HG02759 (cell line): ENCODE measurements around the gene GAREM1.
A peak's percentile ranks its signal among the peaks of the same experiment; 100 is the strongest.
"Not testable (repeated sequence)": the region's sequence is repeated elsewhere in the genome, so short reads cannot be mapped to it uniquely, and the experiment has no call there.

Experiments used
- ATAC-seq: cut with Tn5 transposase; IDR thresholded peaks from one replicate; pipeline ENCODE4 v1.9.1; 2021; ENCODE audit warnings: mild to moderate bottlenecking, moderate library complexity; ENCODE audit not compliant: unreplicated experiment

Gene GAREM1

DNA sequence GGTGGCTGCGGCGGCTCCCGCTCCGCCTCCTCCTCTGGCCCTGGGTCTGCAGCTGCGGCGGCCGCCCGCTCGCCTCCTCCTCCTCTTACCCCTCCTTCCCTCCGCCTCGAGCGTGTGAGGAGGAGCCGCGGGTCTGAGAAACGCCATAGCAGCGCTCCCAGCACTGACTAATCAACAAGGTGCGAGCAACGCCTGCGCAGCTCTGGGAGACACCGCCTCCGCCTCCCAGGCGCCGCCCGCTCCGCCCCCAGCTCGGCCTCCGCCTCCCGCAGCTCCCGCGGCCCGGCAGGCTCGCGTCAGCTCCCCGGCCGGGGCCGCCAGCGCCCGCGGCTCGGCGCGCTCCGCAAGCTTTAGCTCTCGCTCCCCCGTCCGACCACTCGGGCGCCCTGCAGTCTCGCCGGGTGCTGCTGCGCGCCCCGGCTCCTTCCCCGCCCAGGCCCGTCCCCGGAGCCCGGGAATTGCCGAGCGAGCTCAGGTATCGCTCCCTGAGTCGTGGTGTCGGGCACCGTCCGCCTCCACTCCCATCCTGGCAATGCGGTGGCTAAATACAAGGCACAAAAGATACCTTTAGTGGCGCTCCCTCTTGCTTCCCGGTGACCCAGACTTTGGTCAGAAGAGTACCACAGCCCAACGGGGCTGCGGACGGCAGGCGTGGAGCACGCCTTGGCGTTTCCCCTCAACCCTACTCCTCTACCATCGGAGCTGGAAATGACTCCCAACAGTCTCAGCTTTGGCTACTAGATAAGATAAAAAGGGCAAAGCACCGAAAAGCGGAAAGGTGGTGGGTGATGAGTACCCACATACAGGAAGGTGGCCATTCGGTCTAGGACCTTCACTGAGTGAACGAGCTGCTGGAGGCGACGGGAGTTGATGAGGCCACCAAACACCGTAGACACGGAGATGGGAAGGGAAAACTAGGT is at the start of gene GAREM1:
GAREM1 (minus strand) TSS at position 169 of the 920 bp plus-strand sequence. CDS start 454 bp downstream, outside the sequence.
- ATAC-seq: peak; percentile 96

DNA sequence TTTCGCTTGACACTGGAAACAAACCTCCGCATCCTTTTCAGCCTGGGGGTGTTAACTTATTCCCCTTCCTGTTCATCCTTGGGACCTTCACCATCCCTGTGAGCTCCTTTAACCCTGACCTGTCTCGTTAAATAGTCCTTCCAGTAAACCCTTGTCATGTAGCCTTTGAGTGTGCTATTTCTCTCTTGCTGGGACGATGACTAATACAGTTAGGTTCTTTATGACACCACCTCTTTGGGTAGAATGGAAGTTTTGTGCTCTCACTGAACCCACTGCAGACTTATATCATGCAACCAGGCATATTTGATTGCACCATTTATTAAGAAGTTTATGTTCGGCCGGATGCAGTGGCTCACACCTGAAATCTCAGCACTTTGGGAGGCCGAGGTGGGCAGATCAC is 40.5 kb upstream of the GAREM1 start:
- ATAC-seq: no peak

DNA sequence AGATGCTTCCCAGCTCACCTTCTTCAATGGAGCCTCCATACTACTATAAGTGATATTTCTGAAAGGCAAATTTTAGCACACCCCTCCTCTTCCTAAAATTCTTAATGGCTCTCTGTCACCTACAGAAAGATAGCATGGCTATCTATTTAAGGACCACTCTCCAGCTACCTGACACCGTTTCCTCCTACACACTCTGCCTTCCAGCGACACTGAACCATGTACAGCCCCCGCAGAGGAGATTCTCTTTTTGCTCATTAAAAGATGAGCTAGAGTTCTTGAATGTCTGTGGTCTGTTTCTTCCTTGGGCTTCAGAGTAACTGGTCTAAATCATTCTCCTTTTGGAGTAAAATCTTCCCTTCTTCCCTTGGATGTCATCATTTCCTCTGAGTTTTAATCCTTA is 38.4 kb upstream of the GAREM1 start:
- no peak for ATAC-seq

DNA sequence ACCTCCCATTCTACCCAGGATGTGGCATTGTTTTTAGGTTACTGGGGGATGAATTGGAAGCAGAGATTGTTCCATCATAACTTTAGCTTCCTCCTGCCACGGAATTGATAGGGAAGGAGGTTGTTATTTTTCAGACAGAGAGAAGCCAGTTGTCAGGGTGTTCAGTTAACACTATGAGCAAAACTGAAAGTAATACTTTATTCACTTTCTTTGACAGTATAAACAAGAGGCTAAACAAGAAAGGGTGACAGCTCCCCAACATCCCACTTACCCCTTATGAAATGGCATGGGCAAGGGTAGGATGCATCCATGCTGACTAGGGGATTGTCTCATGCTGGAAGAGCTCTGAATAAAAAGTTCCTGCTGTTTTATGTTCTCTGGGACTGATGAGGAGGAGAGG is 36.4 kb upstream of the GAREM1 start:
- no peak for ATAC-seq

- no peak for ATAC-seq
Observed at GRCh38 chr18:32502014-32502413, 31.3 kb upstream of the GAREM1 start.

GRCh38 chr18:32501242-32501641 is 30.6 kb upstream of the GAREM1 start:
- ATAC-seq: not testable (repeated sequence)

- no peak for ATAC-seq
Observed at GRCh38 chr18:32483002-32483401, 12.3 kb upstream of the GAREM1 start.

- no peak for ATAC-seq
Observed at GRCh38 chr18:32482117-32482516, 11.4 kb upstream of the GAREM1 start.

DNA sequence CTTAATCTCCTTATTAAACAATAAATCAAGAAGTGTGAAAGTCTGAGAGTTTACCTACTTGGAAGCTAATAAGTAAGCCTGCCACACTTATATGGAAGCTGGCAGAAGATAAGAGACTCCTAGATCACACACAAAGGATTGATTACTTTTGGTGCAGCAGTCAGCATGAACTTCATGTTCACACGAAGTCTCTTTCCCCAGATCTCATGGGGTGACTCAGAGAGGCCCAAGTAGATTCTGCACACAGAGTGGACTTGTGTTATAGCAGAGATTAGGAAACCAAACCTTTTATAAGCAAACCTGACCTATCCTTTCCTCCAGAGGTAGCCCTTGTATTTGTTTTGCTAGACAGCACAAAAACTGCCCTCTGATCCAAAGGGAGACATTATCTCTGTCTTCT is 9.9 kb upstream of the GAREM1 start:
- ATAC-seq: no peak

DNA sequence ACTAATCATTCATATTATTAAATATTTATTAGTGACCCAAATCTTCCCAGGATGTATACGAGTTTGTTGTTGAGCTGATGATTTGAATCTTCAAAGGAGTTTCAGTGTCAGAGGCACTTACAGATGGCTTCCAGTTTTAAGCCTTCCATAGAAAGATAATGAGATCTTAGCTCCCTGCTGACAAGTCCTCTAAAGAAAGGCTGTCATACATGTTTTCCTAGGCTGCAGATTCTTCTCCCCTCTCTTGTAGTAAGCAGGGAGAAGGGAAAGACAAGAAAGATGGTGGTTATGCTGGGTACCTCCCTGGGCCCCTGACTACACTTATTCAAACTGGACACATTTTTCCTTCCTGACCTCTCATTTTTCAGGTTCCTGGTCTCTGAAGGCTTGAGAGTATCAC is 8.1 kb upstream of the GAREM1 start:
- ATAC-seq: no peak

- no peak for ATAC-seq
Observed at GRCh38 chr18:32478317-32478716, 7.6 kb upstream of the GAREM1 start.

- ATAC-seq: no peak
Observed at GRCh38 chr18:32476106-32476505, 5.4 kb upstream of the GAREM1 start.

DNA sequence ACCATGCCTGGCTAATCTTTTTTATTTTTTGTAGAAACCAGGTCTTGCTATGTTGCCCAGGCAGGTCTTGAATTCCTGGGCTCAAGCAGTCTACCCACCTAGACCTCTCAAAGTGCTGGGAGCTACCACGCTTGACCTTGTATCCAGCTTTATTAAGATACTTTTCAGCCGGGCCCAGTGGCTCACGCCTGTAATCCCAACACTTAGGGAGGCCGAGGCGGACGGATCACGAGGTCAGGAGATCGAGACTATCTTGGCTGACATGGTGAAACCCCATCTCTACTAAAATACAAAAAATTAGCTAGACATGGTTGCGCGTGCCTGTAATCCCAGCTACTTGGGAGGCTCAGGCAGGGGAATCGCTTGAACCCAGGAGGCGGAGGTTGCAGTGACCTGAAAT is 4.4 kb upstream of the GAREM1 start:
- ATAC-seq: not testable (repeated sequence)

GRCh38 chr18:32473325-32473724 is 2.6 kb upstream of the GAREM1 start:
- no peak for ATAC-seq

DNA sequence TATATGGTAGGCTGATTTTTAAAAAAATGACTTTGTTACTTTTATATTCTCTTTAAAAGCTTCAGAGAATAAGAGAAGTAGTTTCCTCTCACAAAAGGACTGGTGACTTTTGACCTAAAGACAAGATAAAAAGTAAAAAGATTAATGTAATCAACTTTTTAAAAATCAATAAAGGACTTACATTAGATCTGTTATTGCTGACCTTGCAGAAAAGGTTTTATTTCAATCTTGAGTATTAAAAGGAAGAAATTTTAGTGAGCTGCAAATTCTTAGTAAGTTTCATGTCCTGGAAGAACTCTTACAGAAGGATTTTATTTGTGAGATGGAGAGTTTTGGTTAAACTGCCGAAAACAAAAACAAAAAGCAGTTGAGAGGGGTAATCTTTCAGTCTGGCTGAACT is 2.2 kb upstream of the GAREM1 start:
- no peak for ATAC-seq

GRCh38 chr18:32470460-32470713 is 295 bp downstream of the GAREM1 start:
- ATAC-seq: no peak

GRCh38 chr18:32469691-32470459 is 807 bp downstream of the GAREM1 start:
- no peak for ATAC-seq

DNA sequence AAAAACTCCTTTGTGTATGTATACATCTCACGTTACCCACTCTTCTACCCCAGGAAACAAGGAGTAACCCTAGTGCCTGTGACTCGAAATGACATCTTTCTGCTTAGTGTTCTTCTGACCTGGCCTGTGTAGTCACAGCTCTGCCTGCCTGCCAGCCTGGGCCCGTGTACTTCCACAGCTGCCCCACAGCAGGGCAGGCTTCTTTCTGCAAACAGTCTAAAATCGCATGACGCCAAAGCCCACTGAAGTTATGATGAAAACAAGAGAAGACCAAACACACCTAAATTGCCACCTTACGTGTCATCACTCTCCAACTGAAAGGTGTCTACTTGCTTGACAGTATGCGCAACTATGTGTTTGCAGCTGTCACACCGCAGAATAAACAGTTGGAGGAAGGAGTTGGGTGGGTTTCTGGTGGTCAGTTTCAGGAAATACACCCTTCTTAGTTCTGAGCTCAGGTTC is 1.5 kb downstream of the GAREM1 start:
- ATAC-seq: no peak

DNA sequence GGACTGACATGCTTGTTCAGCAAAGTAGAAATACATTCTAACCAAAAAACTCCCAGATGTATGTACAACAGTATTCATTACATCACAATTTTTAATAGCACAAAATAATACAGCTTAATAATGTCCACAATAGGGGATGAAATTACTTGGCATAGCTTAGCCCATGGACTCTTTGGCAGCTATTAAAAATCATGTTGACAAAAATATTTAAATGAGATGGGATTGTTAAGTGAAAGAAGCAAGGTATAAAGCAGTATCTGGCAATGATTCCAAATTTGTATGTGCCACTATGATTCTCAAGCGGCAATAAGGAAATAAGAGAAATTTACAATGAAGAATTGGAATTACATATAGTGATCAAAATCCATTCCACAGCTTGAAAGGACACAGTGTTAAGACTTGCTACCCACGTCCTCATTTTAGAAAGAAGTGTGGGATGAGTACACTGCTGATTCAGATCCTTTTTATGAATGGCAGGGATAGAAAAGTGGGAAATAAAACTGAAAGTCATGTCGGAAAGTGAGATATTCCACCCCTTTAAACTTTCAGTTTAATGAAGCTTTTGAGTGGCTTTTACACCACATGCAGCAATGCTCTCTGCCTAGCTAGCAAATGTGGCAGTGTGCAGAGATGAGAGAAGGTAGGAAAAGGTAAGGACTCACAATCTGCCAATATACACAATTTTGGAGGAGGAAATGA is 2.4 kb downstream of the GAREM1 start:
- ATAC-seq: no peak

- no peak for ATAC-seq
Observed at GRCh38 chr18:32461709-32462272, 8.9 kb downstream of the GAREM1 start.

DNA sequence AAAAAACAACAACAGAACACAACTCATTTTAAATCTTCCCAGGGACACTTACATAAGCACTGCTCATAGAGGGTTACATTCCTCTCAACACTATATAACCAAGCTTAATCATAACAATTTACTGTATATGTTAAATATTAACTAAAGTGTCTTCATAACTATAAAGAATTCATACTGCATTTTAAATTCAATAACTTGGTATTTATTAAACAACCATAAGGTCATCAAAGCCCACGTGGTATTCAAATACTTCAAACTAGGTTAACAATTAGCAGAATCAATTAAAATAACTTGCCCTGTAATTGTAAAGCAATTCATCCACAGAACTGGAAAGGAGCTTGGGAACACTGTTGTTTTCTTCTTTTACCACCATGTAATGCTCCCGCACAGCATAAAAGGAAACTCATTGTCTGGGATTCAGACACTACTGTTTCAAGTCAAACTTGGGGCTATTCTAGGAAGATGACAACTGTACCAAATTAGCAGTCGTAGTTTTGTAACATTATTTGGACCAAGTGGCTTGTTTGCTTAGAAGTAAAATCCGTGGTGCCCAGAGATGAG is 10.4 kb downstream of the GAREM1 start:
- ATAC-seq: no peak
